WTC11 (cell line): ENCODE data around the gene CREB3L1. TPM values are rescaled to one million over a fixed set of nuclear protein-coding genes. Genes with fewer than 3 reads are reported as not detected.

Source experiments
- ATAC-seq: fragments of 200-7000 bp; cut with Tn5 transposase; 2 replicates; pipeline ENCODE4 v1.10.0; 2021; ENCODE audit warnings: mild to moderate bottlenecking, moderate library complexity
- CTCF ChIA-PET: fragments of 300-600 bp; sonication (Branson Sonifier 250); formaldehyde crosslinking; loops from one replicate; lab custom pipeline; 2021; ENCODE audit warnings: antibody characterized with exemption; lab: Charles Lee
- POLR2A ChIA-PET: fragments of 350-600 bp; sonication (Branson Sonifier 250); formaldehyde crosslinking; loops from one replicate; lab custom pipeline; 2021; ENCODE audit warnings: antibody characterized with exemption; lab: Charles Lee
- DNase-seq: peaks from one replicate; pipeline ENCODE4 v3.0.0; 2021; ENCODE audit warnings: low spot score
- H3K27ac Mint-ChIP-seq: 2 replicates; pipeline ENCODE4 v1.8.0; 2021; ENCODE audit warnings: mixed read lengths
- H3K27me3 Mint-ChIP-seq: 2 replicates; pipeline ENCODE4 v1.8.0; 2021; ENCODE audit warnings: low read depth, mild to moderate bottlenecking, moderate library complexity, mixed read lengths
- H3K36me3 Mint-ChIP-seq: 2 replicates; pipeline ENCODE4 v1.8.0; 2021; ENCODE audit warnings: mixed read lengths
- H3K4me1 Mint-ChIP-seq: 2 replicates; pipeline ENCODE4 v1.8.0; 2022; ENCODE audit warnings: mixed read lengths
- H3K4me3 Mint-ChIP-seq: 2 replicates; pipeline ENCODE4 v1.8.0; 2021; ENCODE audit warnings: mild to moderate bottlenecking, moderate library complexity, mixed read lengths
- H3K9me3 Mint-ChIP-seq: 2 replicates; pipeline ENCODE4 v1.8.0; 2021; ENCODE audit warnings: mixed read lengths
- ATF1 ChIP-seq: sonication (generic); formaldehyde crosslinking; IDR thresholded peaks from 2 replicates; pipeline ENCODE4 v1.8.1; 2023; ENCODE audit warnings: mild to moderate bottlenecking, moderate library complexity, missing genetic modification reagents
- CREM ChIP-seq: sonication (generic); formaldehyde crosslinking; IDR thresholded peaks from 2 replicates; pipeline ENCODE4 v1.8.1; 2022; ENCODE audit warnings: mild to moderate bottlenecking, missing genetic modification reagents, moderate library complexity
- EMX1 ChIP-seq: fragments of 250-450 bp; sonication (Bioruptor Pico); IDR thresholded peaks from 2 replicates; pipeline ENCODE4 v1.8.0; 2021; ENCODE audit warnings: mild to moderate bottlenecking
- ERG ChIP-seq: fragments of 250-450 bp; sonication (Bioruptor Pico); IDR thresholded peaks from 2 replicates; pipeline ENCODE4 v1.8.0; 2021; ENCODE audit warnings: mild to moderate bottlenecking
- GABPB1 ChIP-seq: sonication (generic); formaldehyde crosslinking; IDR thresholded peaks from 2 replicates; pipeline ENCODE4 v1.8.1; 2023; ENCODE audit warnings: mild to moderate bottlenecking, missing genetic modification reagents
- HMGA2 ChIP-seq: fragments of 250-450 bp; sonication (Bioruptor Pico); IDR thresholded peaks from 2 replicates; pipeline ENCODE4 v1.4.0; 2021; ENCODE audit warnings: mild to moderate bottlenecking, moderate library complexity
- IRF1 ChIP-seq: sonication (generic); formaldehyde crosslinking; IDR thresholded peaks from 2 replicates; pipeline ENCODE4 v1.8.0; 2023; ENCODE audit warnings: missing genetic modification reagents
- KAT7 ChIP-seq: sonication (generic); formaldehyde crosslinking; IDR thresholded peaks from 2 replicates; pipeline ENCODE4 v1.8.1; 2023; ENCODE audit warnings: missing genetic modification reagents, mild to moderate bottlenecking, borderline replicate concordance
- NR2C2 ChIP-seq: sonication (generic); formaldehyde crosslinking; IDR thresholded peaks from 2 replicates; pipeline ENCODE4 v1.8.0; 2022; ENCODE audit warnings: mild to moderate bottlenecking, missing genetic modification reagents
- NR3C1 ChIP-seq: sonication (generic); formaldehyde crosslinking; conservative IDR thresholded peaks from 2 replicates; pipeline ENCODE4 v1.8.1; 2023; ENCODE audit warnings: low read depth, mild to moderate bottlenecking, missing genetic modification reagents
- SMAD3 ChIP-seq: sonication (generic); formaldehyde crosslinking; IDR thresholded peaks from 2 replicates; pipeline ENCODE4 v1.8.0; 2022; ENCODE audit warnings: missing genetic modification reagents, mild to moderate bottlenecking, borderline replicate concordance
- USF1 ChIP-seq: sonication (generic); formaldehyde crosslinking; IDR thresholded peaks from 2 replicates; pipeline ENCODE4 v1.8.0; 2022; ENCODE audit warnings: mild to moderate bottlenecking, missing genetic modification reagents
- USF2 ChIP-seq: sonication (generic); formaldehyde crosslinking; IDR thresholded peaks from 2 replicates; pipeline ENCODE4 v1.8.1; 2023; ENCODE audit warnings: mild to moderate bottlenecking, missing genetic modification reagents, moderate library complexity
- ZBTB21 ChIP-seq: sonication (generic); formaldehyde crosslinking; IDR thresholded peaks from 2 replicates; pipeline ENCODE4 v1.8.1; 2023; ENCODE audit warnings: mild to moderate bottlenecking, missing genetic modification reagents, borderline replicate concordance
- ZNF121 ChIP-seq: sonication (generic); formaldehyde crosslinking; IDR thresholded peaks from 2 replicates; pipeline ENCODE4 v1.8.0; 2023; ENCODE audit warnings: missing genetic modification reagents
- ZNF138 ChIP-seq: sonication (generic); formaldehyde crosslinking; conservative IDR thresholded peaks from 2 replicates; pipeline ENCODE4 v1.8.1; 2022; ENCODE audit warnings: mild to moderate bottlenecking, moderate library complexity, missing genetic modification reagents
- ZNF317 ChIP-seq: sonication (generic); formaldehyde crosslinking; IDR thresholded peaks from 2 replicates; pipeline ENCODE4 v1.8.1; 2023; ENCODE audit warnings: low read depth, mild to moderate bottlenecking, moderate library complexity, missing genetic modification reagents, borderline replicate concordance
- ZNF396 ChIP-seq: fragments of 250-450 bp; sonication (Bioruptor Pico); IDR thresholded peaks from 2 replicates; pipeline ENCODE4 v1.8.0; 2021; ENCODE audit warnings: mild to moderate bottlenecking, moderate library complexity, borderline replicate concordance
- ZNF425 ChIP-seq: fragments of 250-450 bp; sonication (Bioruptor Pico); conservative IDR thresholded peaks from 2 replicates; pipeline ENCODE4 v1.9.0; 2021; ENCODE audit warnings: mild to moderate bottlenecking
- ZSCAN18 ChIP-seq: fragments of 250-450 bp; sonication (Bioruptor Pico); IDR thresholded peaks from 2 replicates; pipeline ENCODE4 v2.1.2; 2022; ENCODE audit warnings: mild to moderate bottlenecking, moderate library complexity
- total RNA-seq: library from RNA; stranded (reverse); gene quantifications from 3 replicates; pipeline ENCODE4 v1.2.3, GENCODE V29; 2021

CREB3L1 gene
- total RNA-seq, 1 experiment from 2014 or later, result 10.9 TPM

GRCh38 chr11:46345881-46346484 is 68.5 kb downstream of the CREB3L1 start:
- POLR2A ChIA-PET, result interaction anchor here (0.5 to 2.7 kb wide), 8 partner anchors 12 to 1512 kb away, joined by 3 to 6 read pairs (median 3); partner anchors contain the start of gene CHRM4
- CTCF ChIA-PET, result interaction anchor here (0.8 to 3.6 kb wide), 19 partner anchors 10 to 123 kb away, joined by 3 to 31 read pairs (median 8); partner anchors contain the start of genes CHRM4 and CREB3L1
- Mint-ChIP-seq H3K4me3 (peak overlapping the region; percentile 63), H3K36me3 (no peaks in the 10 kb centered on the region), H3K4me1 (peaks cover 86% of the 10 kb centered on the region), H3K9me3 (no peaks in the 10 kb centered on the region), H3K27me3 (peaks cover 11% of the 10 kb centered on the region), H3K27ac (no peak overlapping the region)
- no peak for TF ChIP-seq ZNF425 (CRISPR knock-in tag)
- TF ChIP-seq ZNF121 (CRISPR knock-in tag), result no peak
- no peak for TF ChIP-seq ZBTB21 (CRISPR knock-in tag)
- TF ChIP-seq ZNF396, result no peak
- TF ChIP-seq EMX1 (CRISPR knock-in tag), result no peak
- no peak for TF ChIP-seq ERG (CRISPR knock-in tag)
- TF ChIP-seq ATF1 (CRISPR knock-in tag), result no peak
- no peak for TF ChIP-seq NR2C2
- no peak for TF ChIP-seq GABPB1 (CRISPR knock-in tag)
- no peak for TF ChIP-seq ZNF317 (CRISPR knock-in tag)
- TF ChIP-seq USF1 (CRISPR knock-in tag), result no peak
- TF ChIP-seq HMGA2 (CRISPR knock-in tag), result no peak
- no peak for TF ChIP-seq CREM (CRISPR knock-in tag)
- TF ChIP-seq IRF1 (CRISPR knock-in tag), result no peak
- TF ChIP-seq ZSCAN18 (CRISPR knock-in tag), result no peak
- TF ChIP-seq USF2, result no peak
- TF ChIP-seq NR3C1 (CRISPR knock-in tag), result no peak
- TF ChIP-seq ZNF138, result no peak
- no peak for TF ChIP-seq KAT7 (CRISPR knock-in tag)
- TF ChIP-seq SMAD3, result no peak
- ATAC-seq (no peak), DNase-seq (no peak)
